DMS114 treated with DMSO at 0.1 percent for 48 hours (cell line): Measurements from ENCODE around the gene MACROD1.

Source experiments
- DNase-seq: peaks from one replicate; lab custom pipeline; 2025; ENCODE audit not compliant: unreplicated experiment; lab: John Stamatoyannopoulos, UW

MACROD1 gene

DNA sequence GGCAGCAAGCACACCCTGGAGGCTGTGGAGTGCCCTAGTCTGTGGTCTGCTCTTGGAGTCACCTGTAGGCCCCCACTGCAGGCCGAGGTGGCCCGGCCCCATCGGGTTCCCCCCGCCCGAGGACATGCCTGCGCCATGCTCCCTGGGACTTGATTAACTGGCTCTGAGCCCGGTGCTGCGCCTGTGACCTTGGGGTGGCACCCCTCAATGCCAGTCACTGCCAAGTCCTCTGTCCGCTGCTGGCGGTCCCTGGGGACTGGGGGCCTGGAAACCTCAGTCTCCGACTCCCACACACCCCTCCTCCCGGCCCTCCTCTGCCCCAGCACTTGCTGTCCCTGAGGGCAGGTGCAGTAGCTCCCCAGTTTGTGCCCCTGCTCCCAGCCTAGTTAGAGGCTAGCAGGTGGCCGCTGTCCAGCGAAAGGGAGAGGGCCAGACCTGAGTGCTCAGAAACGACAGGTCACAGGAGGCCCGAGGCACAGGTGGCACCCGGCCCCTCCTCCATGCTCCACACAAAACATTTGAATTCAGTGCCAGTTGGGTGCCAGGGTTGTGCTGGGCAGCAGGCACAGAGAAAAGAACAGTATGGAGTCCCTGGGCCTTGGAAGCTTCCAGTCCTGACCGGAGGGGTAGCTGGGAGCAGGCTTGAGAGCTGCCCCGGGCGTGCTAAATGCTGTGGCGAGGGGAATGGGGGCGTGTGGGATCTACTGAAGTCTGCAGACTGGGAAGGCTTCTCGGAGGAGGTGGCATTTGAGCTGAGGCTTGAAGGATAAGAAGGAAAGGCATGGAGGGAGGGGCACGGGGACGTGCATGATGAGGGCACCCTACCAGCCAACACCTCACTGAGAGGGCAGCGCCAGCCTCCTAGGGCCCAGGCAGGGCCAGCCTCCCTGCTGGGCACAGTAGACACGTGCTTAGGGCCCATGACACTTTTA, 146.5 kb downstream of the MACROD1 start:
- DNase-seq, result no peak

DNA sequence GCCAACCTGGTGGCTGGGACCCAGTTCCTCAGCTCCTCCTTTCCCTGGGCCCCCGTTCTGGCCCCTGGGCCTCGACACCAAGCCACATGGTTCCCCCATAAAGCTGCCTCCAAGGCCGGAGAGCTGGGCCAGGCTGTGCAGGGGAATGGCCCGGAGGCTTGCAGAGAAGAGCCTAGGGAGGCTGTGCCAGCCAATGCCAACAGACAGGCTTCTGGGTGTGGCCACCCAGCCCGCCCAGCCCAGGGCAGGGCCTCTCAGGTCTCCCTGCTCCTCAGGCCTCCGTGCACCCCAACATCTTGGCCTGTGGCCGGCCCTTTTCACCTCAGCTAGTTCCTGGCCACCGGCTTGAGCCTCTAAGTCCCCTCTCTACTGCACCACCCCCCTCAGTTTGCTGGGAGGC, 147.6 kb downstream of the MACROD1 start:
- DNase-seq, result no peak

DNA sequence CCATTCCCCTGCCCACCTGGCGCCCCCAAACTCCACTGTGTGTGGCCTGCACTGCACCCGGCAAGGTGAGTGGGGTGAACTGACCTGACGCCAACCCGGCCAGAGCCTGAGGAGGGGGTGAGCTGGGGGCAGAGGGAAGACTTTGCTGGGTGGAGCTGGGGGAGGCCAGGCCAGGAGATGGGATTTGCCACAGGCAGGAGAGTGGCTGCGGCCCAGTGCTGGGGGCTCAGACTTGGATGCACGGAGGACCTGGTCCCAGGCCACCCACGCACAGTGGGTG, 148.0 kb downstream of the MACROD1 start:
- DNase-seq, result no peak

DNA sequence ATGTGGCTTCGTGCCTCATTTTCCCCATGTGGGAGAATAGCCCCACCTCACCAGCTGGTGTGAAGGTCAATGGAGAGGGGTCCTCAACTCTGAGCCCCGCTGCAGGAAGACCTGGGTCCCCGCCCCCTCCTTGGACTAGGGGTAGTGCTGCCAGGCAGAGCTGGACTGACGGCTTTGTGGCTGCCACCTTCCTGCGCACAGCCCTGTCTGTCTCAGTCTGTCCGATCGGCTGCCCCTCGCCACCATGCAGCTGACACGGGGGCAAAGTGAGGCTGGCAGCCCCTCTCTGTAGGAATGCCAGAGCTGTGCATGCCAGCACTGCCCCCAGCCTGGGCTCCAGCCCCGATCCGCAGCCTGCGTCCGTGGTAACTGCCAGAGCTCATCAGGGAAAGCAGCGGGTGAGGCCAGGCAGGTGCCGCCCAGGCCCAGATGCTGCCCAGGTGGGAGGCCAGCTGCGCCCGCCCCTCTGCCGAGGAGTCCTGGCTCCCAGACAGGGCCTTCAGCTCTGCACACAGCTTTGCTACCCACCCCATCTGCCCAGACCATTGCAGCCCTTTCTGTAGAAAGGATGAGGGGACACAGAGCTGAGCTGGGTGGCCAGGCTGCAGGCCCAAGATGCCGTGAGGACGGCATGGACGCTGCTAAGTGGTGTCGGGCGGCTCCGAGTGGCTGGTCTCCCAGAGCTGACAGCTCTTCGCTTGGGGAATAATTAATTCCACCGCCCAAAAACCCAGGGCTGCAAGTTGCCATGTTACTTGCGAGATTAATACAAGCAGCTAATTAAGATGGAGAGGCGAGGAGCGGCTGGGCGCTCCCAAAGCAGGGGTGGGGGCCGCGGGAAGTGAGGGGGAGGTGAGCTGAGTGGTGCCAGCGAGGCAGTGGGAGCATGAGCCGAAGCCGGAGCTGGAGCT, 149.7 kb downstream of the MACROD1 start:
- no peak for DNase-seq

DNA sequence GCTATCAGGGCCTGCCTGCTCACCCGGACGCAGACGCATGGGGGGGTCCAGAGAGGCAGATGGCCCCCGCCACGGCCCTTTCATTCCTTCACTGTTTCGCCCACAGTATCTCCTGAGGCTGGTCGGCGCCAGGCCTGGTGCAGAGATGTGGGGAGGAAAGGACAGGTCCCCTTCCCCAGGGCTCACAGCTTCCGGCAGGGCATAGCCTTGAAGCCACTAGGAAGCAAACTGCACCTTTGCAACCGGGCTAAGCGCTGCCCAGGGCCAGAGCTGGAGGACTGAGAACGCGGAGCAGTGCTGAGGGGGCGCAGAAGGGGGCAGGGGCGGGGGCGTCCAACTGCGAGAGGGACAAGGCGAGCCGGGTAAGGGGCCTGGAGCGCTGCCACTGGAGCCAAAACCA, 150.4 kb downstream of the MACROD1 start:
- no peak for DNase-seq

DNA sequence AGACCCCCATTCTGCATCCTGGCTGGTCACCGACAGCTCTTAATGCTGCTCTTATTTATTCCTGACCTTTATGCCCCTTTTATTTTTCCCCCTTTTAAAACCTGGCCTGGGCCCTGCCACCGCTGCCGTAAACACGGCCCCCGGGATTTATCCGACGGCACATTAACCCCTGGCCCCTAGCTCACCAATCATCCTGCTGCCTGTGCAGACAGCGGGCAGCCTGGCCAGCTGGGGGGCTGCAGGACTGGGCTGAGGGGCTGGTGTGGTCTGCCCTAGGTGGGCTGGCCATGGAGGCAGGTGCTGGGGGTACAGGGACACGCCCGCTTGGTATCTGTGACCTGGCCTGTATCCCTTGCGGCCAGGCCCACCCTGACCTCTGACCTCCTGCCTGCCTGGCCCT, 151.6 kb downstream of the MACROD1 start:
- no peak for DNase-seq

DNA sequence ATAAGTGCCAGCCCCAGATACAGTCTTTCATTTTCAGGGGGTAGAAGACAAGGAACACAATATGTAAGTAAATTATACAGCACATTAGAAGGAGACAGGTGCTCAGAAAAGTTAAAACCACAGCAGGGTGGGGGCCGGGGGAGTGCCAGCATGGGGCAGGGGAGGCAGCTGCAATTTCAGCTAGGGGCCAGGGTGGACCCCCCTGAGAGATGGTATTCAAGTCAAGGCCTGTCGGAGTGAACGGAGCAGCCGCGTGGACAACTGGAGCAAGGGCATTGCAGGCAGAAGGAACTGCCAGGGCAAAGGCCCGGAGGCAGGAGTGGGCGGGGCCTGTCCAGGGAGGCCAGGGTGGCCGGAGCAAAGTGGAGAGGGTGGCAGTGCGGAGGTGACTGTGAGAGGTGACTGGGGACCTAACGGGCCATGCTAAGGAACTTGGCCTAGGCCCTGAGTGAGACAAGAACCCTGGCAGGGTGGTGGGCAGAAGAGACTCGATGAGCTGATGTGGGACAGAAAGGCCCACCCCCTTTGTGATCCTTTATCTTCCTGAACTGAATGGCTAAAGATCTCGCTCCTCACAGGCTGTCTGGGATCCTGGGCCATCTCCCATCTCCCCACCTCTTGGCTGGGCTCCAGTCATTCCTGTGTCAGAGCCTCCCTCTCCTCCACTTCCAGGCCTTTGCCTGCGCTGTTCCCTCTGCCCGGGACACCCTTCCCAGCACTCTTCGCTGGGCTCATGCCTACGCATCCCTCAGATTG, 152.6 kb downstream of the MACROD1 start:
- DNase-seq, result no peak

DNA sequence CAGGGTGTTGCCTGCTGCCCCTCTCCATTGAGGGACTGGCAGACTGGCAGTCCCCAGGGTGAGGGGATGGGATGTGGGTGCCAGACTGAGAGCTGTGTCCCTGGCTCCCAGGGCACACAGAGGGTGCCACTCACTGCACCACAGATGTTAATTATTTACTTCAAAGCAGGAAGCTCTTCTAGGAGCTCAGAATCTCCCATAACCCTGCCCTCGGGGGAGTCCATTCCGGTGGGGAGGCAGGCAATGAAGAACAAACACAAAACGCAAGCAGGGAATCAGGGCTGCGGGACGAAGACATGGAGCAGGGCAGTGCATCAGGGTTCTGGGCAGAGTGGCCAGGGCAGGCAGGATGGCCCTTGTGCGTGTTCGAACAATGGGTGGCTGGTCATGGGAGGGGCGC, 154.5 kb downstream of the MACROD1 start:
- no peak for DNase-seq

DNA sequence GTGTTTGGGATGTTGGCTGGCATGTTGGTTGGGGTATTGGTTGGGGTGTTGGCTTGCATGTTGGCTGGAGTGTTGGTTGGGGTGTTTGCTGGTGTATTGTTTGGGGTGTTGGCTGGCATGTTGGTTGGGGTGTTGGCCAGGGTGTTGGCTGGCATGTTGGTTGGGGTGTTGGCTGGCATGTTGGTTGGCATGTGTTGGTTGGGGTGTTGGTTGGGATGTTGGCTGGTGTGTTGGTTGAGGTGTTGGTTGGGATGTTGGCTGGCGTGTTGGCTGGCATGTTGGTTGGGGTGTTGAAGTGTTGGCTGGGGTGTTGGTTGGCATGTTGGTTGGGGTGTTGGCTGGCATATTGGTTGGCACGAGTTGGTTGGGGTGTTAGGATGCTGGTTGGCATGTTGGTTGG, 155.1 kb downstream of the MACROD1 start:
- no peak for DNase-seq

DNA sequence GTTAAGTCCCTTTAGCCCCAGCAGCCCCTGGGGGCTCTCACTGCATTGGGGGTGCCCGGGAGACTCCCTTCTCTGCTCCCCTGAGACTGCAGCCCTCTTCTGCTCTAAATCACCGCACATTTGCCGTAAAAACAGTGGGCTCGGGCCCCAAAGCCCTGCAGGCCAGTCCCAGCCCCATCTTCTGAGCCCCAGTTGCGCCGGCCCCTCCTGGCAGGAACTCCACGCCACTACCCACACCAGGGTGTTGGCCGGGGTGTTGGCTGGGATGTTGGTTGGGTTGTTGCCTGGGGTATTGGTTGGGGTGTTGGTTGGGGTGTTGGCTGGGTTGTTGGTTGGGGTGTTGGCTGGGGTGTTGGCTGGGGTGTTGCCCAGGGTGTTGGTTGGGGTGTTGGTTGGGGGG, 156.2 kb downstream of the MACROD1 start:
- no peak for DNase-seq

DNA sequence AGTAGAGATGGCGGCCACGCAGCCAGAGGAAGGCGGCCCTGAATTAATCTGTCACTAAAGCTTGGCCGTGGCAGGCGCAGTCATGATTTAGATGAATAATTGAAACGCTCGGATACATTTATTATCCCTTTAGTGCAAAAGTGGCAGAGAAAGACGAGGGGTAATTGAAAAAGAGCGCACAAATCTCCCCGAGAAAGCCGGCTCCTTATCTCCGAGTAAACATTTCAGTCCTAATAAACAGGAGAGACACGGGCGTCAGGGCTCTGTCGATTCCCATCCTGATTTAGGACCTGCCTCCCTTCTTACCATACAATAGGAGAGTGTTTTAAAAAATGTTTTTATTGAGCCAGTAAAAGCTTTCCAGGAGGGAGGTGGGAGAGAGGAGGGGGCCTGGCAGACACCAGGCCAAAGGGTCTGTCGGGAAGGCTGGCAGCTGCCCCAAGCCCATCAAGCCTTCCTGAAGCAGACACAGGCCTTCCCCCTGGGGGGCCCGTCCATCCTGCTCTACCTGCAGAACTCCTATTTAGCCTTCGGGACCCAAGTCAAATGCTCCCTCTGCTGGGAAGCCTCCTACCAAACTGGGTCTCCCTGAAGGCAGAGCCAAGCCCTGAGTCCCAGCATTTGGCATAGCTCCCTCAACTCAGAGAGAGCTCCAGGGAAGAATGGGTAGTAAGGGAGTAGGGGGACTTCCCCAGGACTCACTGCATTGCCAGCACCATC, 156.8 kb downstream of the MACROD1 start:
- DNase-seq, result no peak

DNA sequence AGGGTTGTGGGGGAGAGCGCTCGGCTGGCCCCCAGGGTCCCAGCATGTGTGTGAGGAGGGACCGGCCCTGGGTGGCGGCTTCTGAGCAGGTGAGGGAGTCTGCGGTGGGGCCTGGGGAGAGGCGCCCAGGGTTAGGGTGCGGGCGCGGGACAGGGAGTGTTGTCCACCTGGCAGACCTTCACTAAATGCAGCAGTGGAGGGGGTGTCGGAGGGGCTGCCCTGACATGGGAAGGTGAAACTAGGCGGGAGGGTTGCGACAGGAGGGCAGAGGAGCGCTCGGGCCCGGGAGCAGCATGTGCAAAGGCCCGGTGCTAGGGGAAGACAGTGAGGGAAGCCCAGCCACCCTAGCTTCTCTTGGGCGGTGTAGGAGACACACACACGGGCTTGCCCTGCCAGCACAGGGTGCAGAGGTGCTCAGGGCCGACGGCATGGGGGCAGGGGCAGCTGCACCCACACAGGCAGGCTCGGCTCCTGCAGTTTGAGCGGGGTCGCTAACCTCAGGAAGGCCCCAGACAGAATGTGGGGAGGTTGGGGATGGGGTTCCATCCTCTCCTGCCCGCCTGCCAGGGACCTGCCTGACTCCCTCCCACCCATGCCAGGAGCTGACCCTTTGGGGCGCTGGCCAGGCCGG, 157.5 kb downstream of the MACROD1 start:
- DNase-seq, result no peak

DNA sequence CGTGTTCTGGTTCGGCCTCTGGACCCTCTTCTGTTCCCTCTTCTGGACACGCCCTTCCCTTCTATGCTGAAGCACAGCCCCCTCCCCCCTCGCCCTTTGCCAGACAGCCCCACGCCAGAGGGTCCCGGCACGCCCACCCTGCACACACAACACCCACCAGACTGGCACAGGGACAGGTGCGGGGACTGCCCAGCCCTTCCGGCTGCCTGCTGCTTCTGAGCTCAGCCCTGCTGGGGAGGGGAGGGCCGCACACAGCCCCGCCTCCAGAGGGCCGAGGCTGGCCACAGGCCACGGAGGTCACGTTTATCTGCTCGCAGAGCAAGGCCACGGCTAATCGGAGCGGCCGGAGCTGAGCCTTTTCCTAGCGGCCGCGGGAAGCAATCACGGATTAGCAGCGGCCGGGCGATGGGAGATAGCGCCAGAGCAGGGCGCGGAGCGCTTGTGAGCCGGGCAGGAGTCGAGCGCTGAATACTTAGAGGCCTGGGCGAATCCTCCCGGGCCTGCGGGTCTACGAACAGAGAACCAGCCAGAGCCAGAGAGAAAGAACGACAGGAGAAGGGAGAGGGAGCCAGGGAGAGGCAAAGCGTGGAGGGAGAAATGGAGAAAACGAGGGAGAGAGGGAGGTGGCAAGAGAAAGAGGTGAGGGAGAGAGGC, 158.2 kb downstream of the MACROD1 start:
- DNase-seq, result no peak

DNA sequence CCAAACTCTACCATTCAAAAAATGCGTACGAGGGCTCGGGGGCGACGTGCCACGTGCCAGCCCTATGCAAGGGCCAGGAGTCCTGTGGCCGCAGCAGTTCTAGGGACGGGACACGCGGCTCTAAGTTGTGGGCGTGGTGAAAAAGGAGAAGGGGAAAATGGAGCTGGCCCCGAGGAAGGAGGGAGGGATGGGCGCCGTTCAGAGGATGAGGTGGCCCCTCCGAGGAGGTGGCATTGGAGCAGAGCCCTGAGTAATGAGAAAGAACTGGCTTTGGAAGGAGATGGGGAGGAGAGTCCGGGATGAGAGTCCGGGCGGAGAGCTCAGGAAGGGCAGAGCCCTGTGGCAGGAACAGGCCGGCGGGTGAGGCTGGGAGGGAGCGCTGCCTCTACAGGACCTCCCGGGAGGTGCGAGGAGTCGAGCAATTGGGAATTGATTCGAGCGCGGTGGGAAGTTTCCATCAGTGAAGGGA, 158.7 kb downstream of the MACROD1 start:
- DNase-seq, result no peak

DNA sequence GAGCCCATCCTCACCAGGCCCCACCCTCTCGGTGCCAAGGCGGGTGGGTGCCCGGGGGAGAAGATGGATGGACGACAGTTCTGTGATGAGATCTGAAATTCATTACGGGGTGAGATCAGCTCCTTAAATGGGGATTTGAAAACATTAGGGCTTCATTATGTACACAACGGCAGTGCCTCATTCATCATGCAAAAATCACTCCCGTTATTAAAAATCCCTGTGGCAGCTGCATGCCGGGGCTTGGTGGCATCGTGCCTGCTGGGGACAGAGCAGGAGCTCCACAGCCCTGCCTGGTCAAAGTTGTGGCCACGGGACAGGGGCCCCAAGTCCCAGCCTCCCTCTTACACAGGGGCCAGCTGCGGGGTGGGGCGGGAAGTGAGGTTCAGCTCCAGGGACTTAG, 159.5 kb downstream of the MACROD1 start:
- DNase-seq, result no peak

DNA sequence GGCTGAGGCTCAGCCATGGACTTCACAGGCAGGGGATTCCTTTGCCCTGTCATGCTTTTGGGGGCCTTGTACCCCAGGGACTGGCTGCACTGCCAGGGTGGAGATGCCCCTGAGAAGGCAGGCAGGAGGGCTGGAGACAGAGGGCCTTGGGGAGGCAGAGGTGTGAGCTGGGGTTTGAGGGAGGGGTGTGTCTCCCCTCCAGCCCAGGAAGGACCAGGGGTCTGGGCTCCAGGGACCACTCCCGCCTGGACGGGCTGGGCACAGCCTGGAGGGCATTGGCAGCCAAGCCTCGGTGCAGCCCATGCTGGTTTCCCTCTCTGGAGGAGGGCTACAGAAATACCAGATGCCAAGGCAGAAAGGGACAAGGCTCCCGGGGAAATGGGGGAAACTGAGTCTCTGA, 160.2 kb downstream of the MACROD1 start:
- no peak for DNase-seq

DNA sequence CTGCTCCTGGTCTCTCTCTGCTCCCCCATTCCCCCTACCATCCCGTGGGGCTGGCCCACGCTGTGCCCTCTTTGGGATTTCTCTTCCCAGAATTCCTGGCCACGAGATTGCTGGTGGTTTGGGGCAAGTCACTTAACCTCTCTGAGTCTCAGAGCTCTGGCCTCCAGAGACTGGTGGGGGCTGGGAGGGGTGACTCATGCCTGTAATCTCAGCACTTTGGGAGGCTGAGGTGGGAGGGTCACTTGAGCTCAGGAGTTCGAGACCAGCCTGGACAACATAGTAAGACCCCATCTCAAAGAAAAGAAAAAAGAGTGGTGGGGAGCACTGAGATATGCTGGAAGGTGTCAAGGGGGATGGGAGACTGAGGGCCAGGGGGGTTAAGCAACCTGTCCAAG, 161.3 kb downstream of the MACROD1 start:
- DNase-seq, result no peak

DNA sequence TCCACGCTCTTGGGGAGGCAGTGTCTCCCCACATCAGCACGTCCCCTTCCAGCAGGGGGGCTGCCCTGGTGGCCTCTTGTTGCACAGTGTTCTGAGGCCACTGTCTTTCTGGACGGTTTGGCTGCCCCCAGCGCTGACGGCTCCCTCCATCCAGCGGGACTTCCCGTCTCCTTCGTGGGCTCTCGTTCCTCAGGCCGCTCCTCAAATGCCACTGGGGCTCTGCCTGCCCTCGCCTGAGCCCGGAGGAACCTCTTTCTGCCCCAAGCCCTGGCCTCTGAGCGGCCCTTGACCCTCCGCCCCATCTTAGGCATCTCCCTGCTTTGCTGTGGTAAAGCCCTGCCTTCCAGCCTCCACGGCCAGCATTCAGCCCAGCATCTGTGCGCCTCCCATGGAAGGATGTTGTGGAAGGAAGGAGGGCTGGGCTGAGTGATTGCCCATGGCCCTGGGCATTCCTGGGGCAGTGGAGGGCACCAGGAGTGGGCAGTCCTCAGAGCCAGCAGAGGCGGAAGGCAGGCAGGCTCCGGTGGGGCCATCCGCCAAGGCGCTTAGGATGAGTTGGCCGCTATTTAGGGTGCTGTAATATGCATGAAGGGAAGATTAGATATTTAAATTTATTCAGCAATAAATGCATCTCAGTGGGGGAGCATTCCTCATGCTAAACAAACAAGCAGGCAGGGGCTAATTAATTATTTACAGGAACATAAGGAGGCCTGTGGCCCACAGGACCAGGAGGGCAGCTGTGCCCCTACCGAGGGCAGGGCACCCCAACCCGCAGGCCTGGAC, 161.9 kb downstream of the MACROD1 start:
- no peak for DNase-seq
